ENCODE results near the gene APMAP.

The APMAP gene

DNA sequence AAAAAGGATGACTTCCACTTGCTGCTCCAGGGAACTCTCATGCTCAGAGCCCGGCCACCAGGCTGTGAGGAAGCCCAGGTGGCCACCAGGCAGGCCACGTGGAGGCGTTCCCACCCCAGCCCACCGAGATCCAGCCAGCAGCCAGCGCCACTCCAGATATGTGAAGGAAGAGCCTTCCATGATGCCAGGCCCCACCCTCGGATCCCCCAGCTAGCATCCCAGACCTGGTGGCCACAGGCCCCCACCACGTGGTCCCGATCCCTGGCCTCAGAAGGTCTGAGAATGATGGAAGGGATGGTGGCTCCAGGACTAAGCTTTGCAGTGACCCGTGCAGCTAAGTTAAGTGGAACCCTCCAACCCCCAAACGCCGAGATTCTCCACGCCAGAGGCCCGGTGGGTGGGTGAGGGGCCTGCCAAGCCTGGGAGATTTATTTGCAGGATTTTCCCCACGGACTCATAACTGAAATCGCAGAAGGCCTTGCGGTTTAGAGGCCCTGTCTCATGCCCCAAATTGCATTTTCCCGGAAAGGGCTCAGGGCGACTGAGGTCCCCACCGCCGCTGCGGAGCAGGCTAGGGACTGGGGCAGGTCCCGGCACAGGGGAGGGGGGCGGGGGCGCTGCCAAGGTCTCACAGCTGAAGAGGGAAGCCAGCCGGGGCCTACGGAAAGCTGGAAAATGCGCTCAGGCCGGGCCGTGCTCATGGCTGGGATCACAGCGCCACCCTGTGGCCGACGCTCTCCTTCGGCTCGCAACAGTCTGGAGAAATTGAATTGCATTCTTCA, 74.6 kb downstream of the APMAP start:
- TF ChIP-seq CTCF (IDR thresholded peaks at IDR 0.05) (peak; percentile 88), ZFX (IDR thresholded peaks at IDR 0.05; ENCODE audit: borderline replicate concordance) (no peak)
- H3K27ac ChIP-seq, result no peak overlapping the region

- TF ChIP-seq ZFX (IDR thresholded peaks at IDR 0.05; ENCODE audit: borderline replicate concordance) (no peak), CTCF (IDR thresholded peaks at IDR 0.05) (no peak)
These were observed 75.5 kb downstream of the APMAP start for GRCh38 chr20:24917056-24917455.

GRCh38 chr20:24916412-24916811, 76.1 kb downstream of the APMAP start:
- TF ChIP-seq ZFX (IDR thresholded peaks at IDR 0.05; ENCODE audit: borderline replicate concordance) (no peak), CTCF (IDR thresholded peaks at IDR 0.05) (no peak)
- H3K27ac ChIP-seq, result no peak overlapping the region

More at GRCh38 chr20:24917056-24917455, 75.5 kb downstream of the APMAP start:
- H3K27ac ChIP-seq, result no peak overlapping the region

DNA sequence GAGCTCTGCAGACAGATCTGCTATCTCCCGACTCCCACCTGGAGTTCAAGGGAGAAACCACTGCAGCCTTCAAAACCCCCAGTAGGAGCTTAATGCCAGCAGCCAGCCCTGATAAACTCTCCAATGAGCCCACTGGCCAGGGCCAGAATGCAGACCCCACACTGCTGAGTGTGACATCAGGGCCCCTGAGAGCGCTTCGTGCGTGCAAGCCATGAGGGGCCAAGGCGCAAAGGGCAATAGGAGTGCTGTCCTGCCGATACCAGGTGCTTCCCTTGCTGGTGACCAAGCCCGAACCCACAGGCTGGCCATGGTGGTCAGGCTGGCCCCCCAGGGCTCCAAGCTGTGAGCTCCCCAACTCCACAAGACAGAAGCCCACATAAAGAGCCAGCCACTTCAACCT, 76.7 kb downstream of the APMAP start:
- TF ChIP-seq CTCF (IDR thresholded peaks at IDR 0.05) (no peak), ZFX (IDR thresholded peaks at IDR 0.05; ENCODE audit: borderline replicate concordance) (no peak)
- H3K27ac ChIP-seq, result no peak overlapping the region

DNA sequence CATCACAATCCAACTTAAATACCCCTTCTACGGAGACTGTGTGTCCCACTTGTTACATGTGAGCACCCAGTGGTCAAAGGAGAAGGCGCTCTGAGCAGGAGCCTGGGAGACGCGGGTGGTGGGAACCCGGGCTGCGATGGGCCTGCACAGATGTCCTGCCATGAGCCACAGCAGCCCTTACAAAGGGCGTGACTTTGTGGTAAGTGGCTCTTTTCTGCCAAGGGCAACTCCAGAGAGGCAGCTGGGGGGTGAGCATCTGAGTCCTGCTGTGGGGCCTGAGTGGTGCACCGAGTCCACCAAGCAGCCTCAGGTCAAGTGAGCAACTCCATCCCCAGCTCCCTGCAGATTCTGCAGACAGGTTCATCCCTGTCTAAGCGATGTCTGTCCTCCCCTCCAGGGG, 77.1 kb downstream of the APMAP start:
- H3K27ac ChIP-seq, result no peak overlapping the region
- TF ChIP-seq CTCF (IDR thresholded peaks at IDR 0.05) (no peak), ZFX (IDR thresholded peaks at IDR 0.05; ENCODE audit: borderline replicate concordance) (no peak)

DNA sequence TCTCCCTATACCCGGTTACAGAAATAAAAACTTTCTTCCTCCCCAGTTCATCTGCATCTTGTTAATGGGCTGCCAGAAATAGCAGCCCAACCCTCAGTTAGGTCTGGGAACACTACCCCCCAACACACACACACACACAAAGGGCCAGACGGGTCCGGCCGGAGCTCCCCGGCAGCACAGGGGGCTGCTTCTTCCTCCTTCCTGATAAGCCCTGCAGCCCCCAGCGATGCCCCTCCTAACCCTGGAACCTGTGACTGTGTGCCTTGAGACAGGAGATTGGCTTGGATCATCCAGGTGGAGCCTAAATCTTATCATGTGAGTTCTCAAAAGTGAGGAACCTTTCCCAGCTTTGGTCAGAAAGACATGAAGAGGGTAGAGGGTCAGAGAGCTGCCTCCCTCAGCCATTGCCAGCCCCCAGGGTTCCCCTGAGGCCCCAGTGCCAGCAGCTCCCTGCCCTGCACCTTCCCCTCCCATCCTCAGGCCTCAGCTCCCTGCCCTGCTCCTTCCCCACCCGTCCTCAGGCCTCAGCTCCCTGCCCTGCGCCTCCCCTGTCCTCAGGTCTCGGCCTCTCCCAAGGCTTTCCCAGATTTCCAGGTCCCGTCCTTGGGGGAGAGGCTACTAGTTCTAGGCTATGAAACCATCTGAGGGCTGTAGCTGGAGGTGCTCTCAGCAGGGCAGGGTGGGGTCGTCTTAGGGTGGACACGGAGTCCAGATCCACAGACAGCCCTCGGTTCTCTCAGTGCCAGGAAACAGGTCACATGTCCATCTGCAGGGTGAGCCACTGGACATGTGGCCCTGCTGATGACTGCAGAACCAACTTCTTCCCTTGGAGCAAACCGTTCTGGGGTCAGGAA, 77.9 kb downstream of the APMAP start:
- no peak for TF ChIP-seq CTCF (IDR thresholded peaks at IDR 0.05)
- no peak for TF ChIP-seq ZFX (IDR thresholded peaks at IDR 0.05; ENCODE audit: borderline replicate concordance)
- H3K27ac ChIP-seq, result no peak overlapping the region

Data from 22Rv1 (cell line).